ENCODE data around the gene LRRC3.

LRRC3 gene

GRCh38 chr21:44461005-44461404, 5.7 kb downstream of the LRRC3 start:
- Histone ChIP-seq H3K36me3 (ENCODE audit: insufficient read depth) (no peaks in the 10 kb centered on the region), H2AFZ (ENCODE audit: low read depth) (no peak overlapping the region), H3K4me1 (ENCODE audit: low read depth, poor library complexity, severe bottlenecking) (no peaks in the 10 kb centered on the region), H3K27me3 (ENCODE audit: insufficient read depth, low read depth) (peaks cover 53% of the 10 kb centered on the region), H3K4me3 (IDR thresholded peaks at IDR 0.05; ENCODE audit: insufficient read depth, low read depth, low read length) (no peak overlapping the region), H4K20me1 (ENCODE audit: insufficient read depth) (no peaks in the 10 kb centered on the region), H3K27ac (no peak overlapping the region), H3K4me2 (no peak overlapping the region), H3K9ac (no peak overlapping the region), H3K79me2 (ENCODE audit: insufficient read depth, low read depth) (no peaks in the 10 kb centered on the region)
- TF ChIP-seq CTCF (conservative IDR thresholded peaks at IDR 0.05; ENCODE audit: low read depth, low read length), result no peak

- no peak overlapping the region for H3K27ac ChIP-seq
- no peak for TF ChIP-seq CTCF (conservative IDR thresholded peaks at IDR 0.05; ENCODE audit: low read depth, low read length)
- no peaks in the 10 kb centered on the region for H4K20me1 ChIP-seq (ENCODE audit: insufficient read depth)
- H3K9ac ChIP-seq, result no peak overlapping the region
- H3K79me2 ChIP-seq (ENCODE audit: insufficient read depth, low read depth), result no peaks in the 10 kb centered on the region
- no peak overlapping the region for H2AFZ ChIP-seq (ENCODE audit: low read depth)
- H3K4me3 ChIP-seq (IDR thresholded peaks at IDR 0.05; ENCODE audit: insufficient read depth, low read depth, low read length), result no peak overlapping the region
- H3K4me1 ChIP-seq (ENCODE audit: low read depth, poor library complexity, severe bottlenecking), result no peaks in the 10 kb centered on the region
- no peaks in the 10 kb centered on the region for H3K36me3 ChIP-seq (ENCODE audit: insufficient read depth)
- no peak overlapping the region for H3K4me2 ChIP-seq
- H3K27me3 ChIP-seq (ENCODE audit: insufficient read depth, low read depth), result peaks cover 52% of the 10 kb centered on the region
Observed at GRCh38 chr21:44461464-44462001, 6.2 kb downstream of the LRRC3 start.

- peaks cover 47% of the 10 kb centered on the region for H3K27me3 ChIP-seq (ENCODE audit: insufficient read depth, low read depth)
- H2AFZ ChIP-seq (ENCODE audit: low read depth), result no peak overlapping the region
- H3K4me1 ChIP-seq (ENCODE audit: low read depth, poor library complexity, severe bottlenecking), result no peaks in the 10 kb centered on the region
Observed at GRCh38 chr21:44462086-44462833, 7.0 kb downstream of the LRRC3 start.

GRCh38 chr21:44462834-44463200, 7.5 kb downstream of the LRRC3 start:
- no peaks in the 10 kb centered on the region for H3K79me2 ChIP-seq (ENCODE audit: insufficient read depth, low read depth)
- H3K9ac ChIP-seq, result no peak overlapping the region
- no peak overlapping the region for H3K4me2 ChIP-seq
- peaks cover 41% of the 10 kb centered on the region for H3K27me3 ChIP-seq (ENCODE audit: insufficient read depth, low read depth)
- H3K4me3 ChIP-seq (IDR thresholded peaks at IDR 0.05; ENCODE audit: insufficient read depth, low read depth, low read length), result no peak overlapping the region
- no peaks in the 10 kb centered on the region for H4K20me1 ChIP-seq (ENCODE audit: insufficient read depth)
- TF ChIP-seq CTCF (conservative IDR thresholded peaks at IDR 0.05; ENCODE audit: low read depth, low read length), result no peak
- H3K27ac ChIP-seq, result no peak overlapping the region
- H2AFZ ChIP-seq (ENCODE audit: low read depth), result no peak overlapping the region
- H3K4me1 ChIP-seq (ENCODE audit: low read depth, poor library complexity, severe bottlenecking), result no peaks in the 10 kb centered on the region
- H3K36me3 ChIP-seq (ENCODE audit: insufficient read depth), result no peaks in the 10 kb centered on the region

More at GRCh38 chr21:44462086-44462833, 7.0 kb downstream of the LRRC3 start:
- Histone ChIP-seq H4K20me1 (ENCODE audit: insufficient read depth) (no peaks in the 10 kb centered on the region), H3K9ac (no peak overlapping the region), H3K79me2 (ENCODE audit: insufficient read depth, low read depth) (no peaks in the 10 kb centered on the region), H3K27ac (no peak overlapping the region), H3K4me2 (no peak overlapping the region), H3K36me3 (ENCODE audit: insufficient read depth) (no peaks in the 10 kb centered on the region), H3K4me3 (IDR thresholded peaks at IDR 0.05; ENCODE audit: insufficient read depth, low read depth, low read length) (no peak overlapping the region)
- TF ChIP-seq CTCF (conservative IDR thresholded peaks at IDR 0.05; ENCODE audit: low read depth, low read length), result no peak
